Heart left ventricle (tissue), 16 donors: ENCODE results near the gene PDGFRB. TPM values are rescaled to one million over a fixed set of nuclear protein-coding genes. Genes with fewer than 3 reads are reported as not detected.

ENCODE experiments used
- ATAC-seq, 4 donors: fragments of 200-7000 bp; cut with Tn5 transposase; one replicate each; pipeline ENCODE4 v1.9.1; 2020 to 2022; ENCODE audit warnings: moderate library complexity in 4 of 4, mild to moderate bottlenecking in 3 of 4, moderate number of reproducible peaks in 1 of 4
- DNase-seq, 5 donors: peaks; one replicate each; pipeline ENCODE4 v3.0.0-alpha.2; 2020
- H3K27ac ChIP-seq, 12 donors: fragments of 200-600 bp; sonication (generic) in 4 of 12; one replicate each; pipeline versions ENCODE4 v1.5.0 to v1.8.0; 2016 to 2022; ENCODE audit warnings: mild to moderate bottlenecking in 2 of 12
- H3K27me3 ChIP-seq, 9 donors: fragments of 200-600 bp; sonication (generic) in 2 of 9; one replicate each; pipeline versions ENCODE4 v1.5.1 to v1.8.0; 2016 to 2022; ENCODE audit warnings: mild to moderate bottlenecking in 3 of 9
- H3K36me3 ChIP-seq, 9 donors: fragments of 200-600 bp; sonication (generic) in 2 of 9; one replicate each; pipeline versions ENCODE4 v1.5.0 to v1.8.0; 2018 to 2022; ENCODE audit warnings: mild to moderate bottlenecking in 2 of 9
- H3K4me1 ChIP-seq, 12 donors: fragments of 200-600 bp; sonication (generic) in 4 of 12; one replicate each; pipeline versions ENCODE4 v1.5.0 to v1.8.0; 2016 to 2022; ENCODE audit warnings: mild to moderate bottlenecking in 3 of 12
- H3K4me3 ChIP-seq, 12 donors: fragments of 200-600 bp; sonication (generic) in 4 of 12; one replicate each; pipeline versions ENCODE4 v1.5.0 to v1.8.0; 2017 to 2022; ENCODE audit warnings: mild to moderate bottlenecking in 9 of 12, moderate library complexity in 4 of 12
- H3K9me3 ChIP-seq, 12 donors: fragments of 200-600 bp; sonication (generic) in 4 of 12; one replicate each; pipeline versions ENCODE4 v1.5.0 to v1.8.0; 2016 to 2022; ENCODE audit warnings: mild to moderate bottlenecking in 1 of 12
- CTCF ChIP-seq, 12 donors: fragments of 200-600 bp; sonication (generic) in 4 of 12; IDR thresholded peaks; one replicate each; pipeline versions ENCODE4 v1.5.0 to v1.8.0; 2018 to 2022; ENCODE audit warnings: antibody characterized with exemption in 12 of 12, mild to moderate bottlenecking in 5 of 12
- POLR2A ChIP-seq, 2 donors: fragments of 450-650 bp; IDR thresholded peaks; one replicate each; pipeline ENCODE4 v1.6.1; 2017; ENCODE audit warnings: antibody characterized with exemption in 2 of 2, mild to moderate bottlenecking in 2 of 2, moderate library complexity in 2 of 2
- WGBS, 4 donors: extraction: QIAGEN DNeasy Blood & Tissue Kit in 2 of 4; methylation state at CpG; one replicate each; pipeline versions ENCODE4 v1.1.5 to v1.1.7; 2013 to 2018; 5-methylcytosine and 5-hydroxymethylcytosine counted together
- intact Hi-C, 10 donors: fragments of 100-400 bp; cut with DNase I; formaldehyde crosslinking; loops; one replicate each; pipeline versions ENCODE4 v1.11.1 to v1.14.2; 2022
- polyA plus RNA-seq, 2 donors: library from polyadenylated mRNA; stranded (reverse); fragments of 200-250 nt; gene quantifications; one replicate each; pipeline ENCODE4 v1.2.3, GENCODE V29; 2013
- total RNA-seq, 9 donors: library from RNA; depleted of rRNA in 2 of 9; stranded (reverse); fragments of >200 nt in 2 of 9; fragmentation: NEBNext Ultra II Directional in 3 of 9; extraction: Animal tissue kit (Norgen Biotek cat#: 25700) in 3 of 9; gene quantifications; one replicate each; pipeline versions ENCODE4 v1.1.0 to v1.2.4, GENCODE V29; 2016 to 2023
- donor health status: ischemic (EF 13 %, LVEDD 7.1; RV severe dilation, severe dysfunction).
- donor health status: healthy with polysubstance abuse.
- donor health status: DM: no; HTN: yes; CAD: no.
- donor health status: DM: no; HTN: no; CAD: no.
- donor health status: ischemic (EF 25% LVEDD 6.9; RV normal size, moderate dysfunction).
- donor health status: ischemic (EF 25% LVEDD 5.7; RV mildly dilated, moderate dysfunction).
- donor health status: healthy.
- donor health status: DM: yes; HTN: yes; CAD: no.
- donor health status: ischemic (EF 35%, LVEDD 5.7; RV mildly dilated, moderate dysfunction).
- donor health status: nonischemic (EF 11% LVEDD 7.7; RV severe dilation, severe dysfunction).
- donor health status: DM: yes; HTN: yes; CAD: no.
- donor health status: PGD.
- donor health status: ischemic (EF 29% LVEDD 5.4; RV normal size, mild dysfunction).
- donor health status: nonischemic (EF 23%, LVEDD 6.1; RV moderate dilation, normal function).

PDGFRB gene
- total and polyA plus RNA-seq, 11 donors = 27.6 to 112 (median 45.6) TPM

DNA sequence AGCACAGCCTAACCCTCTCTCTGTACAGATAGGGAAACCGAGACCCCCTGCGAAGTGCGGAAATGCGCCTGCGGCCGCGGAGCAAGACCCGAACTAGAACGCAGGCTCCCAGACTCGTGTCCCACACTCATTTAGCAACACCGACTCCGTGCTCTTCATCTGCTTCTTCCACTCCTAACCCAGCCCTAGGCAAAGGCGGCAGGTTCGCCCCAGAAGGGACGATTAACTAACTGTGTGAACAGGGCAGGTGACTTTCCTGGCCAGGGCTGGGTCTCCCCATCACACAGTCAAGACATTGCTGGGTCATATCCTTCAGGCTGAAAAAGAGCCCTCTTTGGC lies 11.8 kb upstream of the PDGFRB start:
- H3K27me3 ChIP-seq = peaks cover 0 to 39% (median 6%) of the 10 kb centered on the region in 9 donors
- H3K27ac ChIP-seq = no peak overlapping the region
- intact Hi-C loops = loop anchor here in 3 of 10 donors (5.0 to 10.0 kb wide), 3 partner anchors 35 to 267 kb away; partner anchors contain the start of gene TCOF1 (in 1 of the 3)
- 76 to 82% (median 79%) methylated on average over 12 to 15 of the region's 15 CpGs for WGBS, 4 donors
- H3K4me1 ChIP-seq = peaks cover 0 to 44% (median 24%) of the 10 kb centered on the region in 12 donors
- ATAC-seq = no peak
- no peak for DNase-seq
- H3K9me3 ChIP-seq = no peaks in the 10 kb centered on the region
- TF ChIP-seq CTCF (IDR thresholded peaks at IDR 0.05) (no peak), POLR2A (IDR thresholded peaks at IDR 0.05) (no peak)
- H3K4me3 ChIP-seq = no peak overlapping the region
- no peaks in the 10 kb centered on the region for H3K36me3 ChIP-seq

- WGBS, 4 donors = 43 to 73% (median 53%) methylated on average over 19 to 93 of the region's 93 CpGs
- peaks cover 0 to 50% (median 29%) of the 10 kb centered on the region in 12 donors for H3K4me1 ChIP-seq
- DNase-seq = no peak
- H3K4me3 ChIP-seq = no peak within 1 kb of the TSS
- no peaks in the 10 kb centered on the region for H3K9me3 ChIP-seq
- TF ChIP-seq CTCF (IDR thresholded peaks at IDR 0.05) = no peak
- no peak for TF ChIP-seq POLR2A (IDR thresholded peaks at IDR 0.05)
- H3K27me3 ChIP-seq = peaks cover 0 to 39% (median 6%) of the 10 kb centered on the region in 9 donors
- H3K27ac ChIP-seq = peak within 1 kb of the TSS in 1 of 12 donors; percentile 94
- no peak for ATAC-seq
- intact Hi-C loops = loop anchor here in 3 of 10 donors (5.0 to 10.0 kb wide), 3 partner anchors 35 to 268 kb away; partner anchors contain the start of gene TCOF1 (in 1 of the 3)
- no peaks in the 10 kb centered on the region for H3K36me3 ChIP-seq
These were observed 11.2 kb upstream of the PDGFRB start, which contains the start of gene CDX1 for GRCh38 chr5:150166650-150167511. TSS of gene CDX1 (plus strand) at chr5:150166778. CDS start at chr5:150166877, 99 bp downstream.

DNA sequence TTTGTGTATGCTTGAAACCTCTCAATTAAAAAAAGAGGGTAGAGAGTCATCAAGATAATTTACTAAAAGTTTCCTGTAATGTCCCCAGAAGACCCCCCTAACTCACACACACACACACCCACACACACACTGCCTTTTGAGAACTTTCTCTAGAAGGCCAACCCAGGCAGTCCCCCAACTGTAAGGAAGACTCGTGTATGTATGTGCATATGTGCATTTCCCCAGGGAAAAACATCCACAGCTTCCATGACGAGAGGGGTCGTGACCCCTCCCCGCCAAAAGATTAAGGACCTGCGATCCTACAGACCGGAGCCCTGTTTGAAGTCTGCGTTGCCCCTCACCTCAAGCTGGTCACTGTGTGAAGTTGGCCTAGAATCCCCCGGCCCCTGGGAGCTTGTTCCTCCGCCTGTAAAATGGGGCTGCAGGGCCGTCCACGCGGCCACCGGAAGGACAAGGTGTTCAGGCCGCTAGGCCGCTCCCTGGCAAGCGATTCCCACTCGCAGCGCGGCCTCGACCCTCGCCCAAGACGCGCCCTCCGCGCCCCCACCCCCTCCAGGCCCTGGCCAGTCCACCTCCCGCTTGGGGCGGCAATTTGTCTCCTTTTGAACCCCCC lies 10.5 kb upstream of the PDGFRB start:
- intact Hi-C loops = loop anchor here in 3 of 10 donors (5.0 to 10.0 kb wide), 3 partner anchors 36 to 269 kb away; partner anchors contain the start of gene TCOF1 (in 1 of the 3)
- ATAC-seq = no peak
- peaks cover 0 to 56% (median 33%) of the 10 kb centered on the region in 12 donors for H3K4me1 ChIP-seq
- no peak for DNase-seq
- WGBS, 4 donors = 80 to 87% (median 84%) methylated on average over 12 to 27 of the region's 27 CpGs
- H3K9me3 ChIP-seq = no peaks in the 10 kb centered on the region
- peaks cover 0 to 39% (median 6%) of the 10 kb centered on the region in 9 donors for H3K27me3 ChIP-seq
- no peak for TF ChIP-seq POLR2A (IDR thresholded peaks at IDR 0.05)
- TF ChIP-seq CTCF (IDR thresholded peaks at IDR 0.05) = no peak
- H3K27ac ChIP-seq = no peak overlapping the region
- no peak overlapping the region for H3K4me3 ChIP-seq
- no peaks in the 10 kb centered on the region for H3K36me3 ChIP-seq
